Measurements from ENCODE around the gene SETMAR.
"Not testable (repeated sequence)": the region's sequence is repeated elsewhere in the genome, so short reads cannot be mapped to it uniquely, and the experiment has no call there.

SETMAR gene

DNA sequence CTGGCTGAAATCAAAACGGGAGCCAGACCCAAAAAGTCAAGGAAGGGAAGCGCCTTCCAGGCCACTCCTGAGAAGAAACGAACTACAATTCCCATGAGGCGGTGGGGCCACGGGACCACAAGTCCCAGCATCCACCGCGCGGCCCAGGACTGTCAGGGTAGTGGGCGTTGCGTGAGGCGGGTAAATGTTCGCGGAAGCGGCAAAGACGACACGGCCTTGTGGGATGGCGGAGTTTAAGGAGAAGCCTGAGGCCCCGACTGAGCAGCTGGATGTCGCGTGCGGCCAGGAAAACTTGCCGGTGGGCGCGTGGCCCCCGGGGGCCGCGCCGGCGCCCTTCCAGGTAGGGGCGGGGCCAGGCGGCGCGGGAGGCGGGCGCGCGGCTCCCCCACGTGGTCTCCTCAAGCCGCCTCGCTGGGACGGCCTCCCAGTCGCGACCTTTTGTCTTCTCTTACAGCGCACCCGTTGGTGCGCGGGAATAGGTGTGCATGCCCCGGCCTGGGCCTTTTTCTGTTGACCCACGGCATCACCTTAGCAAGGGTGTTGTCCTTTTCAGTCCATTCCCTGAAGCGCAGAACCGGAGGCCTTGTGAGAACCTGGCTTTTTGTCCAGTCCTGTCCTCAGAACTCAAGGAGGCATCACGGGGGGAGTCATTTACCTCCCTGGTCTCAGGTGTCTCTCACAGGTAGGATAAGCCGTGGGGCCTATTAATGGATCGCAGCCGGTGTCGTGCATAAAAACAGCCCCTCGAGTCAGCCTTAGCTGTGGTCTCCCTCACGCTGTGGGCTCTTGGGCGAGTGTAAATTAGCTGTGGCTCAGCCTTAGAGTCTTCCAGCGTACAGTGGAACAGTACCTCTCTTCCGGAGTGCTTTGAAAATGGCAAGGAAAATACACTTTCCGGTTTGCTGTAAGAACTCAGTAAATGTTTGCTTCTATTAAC lies at the start of gene SETMAR:
Gene SETMAR (plus strand): TSS at position 183 of the 937 bp plus-strand sequence. CDS start 2 bp downstream, at position 185.
- DNase-seq = peak; percentile 76

DNA sequence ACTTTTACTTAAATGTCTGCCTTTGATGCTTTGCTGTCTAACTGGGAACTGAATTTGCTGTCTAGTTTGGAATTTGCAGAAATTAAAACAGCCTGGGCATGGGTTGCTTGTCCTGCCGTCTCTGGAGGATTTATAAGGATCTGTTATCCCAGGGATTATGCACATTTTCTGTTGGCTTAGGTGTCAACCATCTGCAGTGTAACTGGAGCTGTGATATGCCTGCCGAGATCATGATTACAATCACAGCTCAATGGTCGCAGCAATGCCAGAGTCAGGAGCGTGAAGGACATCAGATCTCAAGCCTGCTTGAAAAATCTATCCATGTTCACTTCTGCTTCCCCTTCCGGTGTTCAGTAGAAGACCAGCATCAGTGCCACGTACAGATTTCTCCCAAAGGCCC lies 41.8 kb upstream of the SETMAR start:
- DNase-seq = peak; percentile 7

GRCh38 chr3:4264040-4264439 lies 39.1 kb upstream of the SETMAR start:
- no peak for DNase-seq

DNA sequence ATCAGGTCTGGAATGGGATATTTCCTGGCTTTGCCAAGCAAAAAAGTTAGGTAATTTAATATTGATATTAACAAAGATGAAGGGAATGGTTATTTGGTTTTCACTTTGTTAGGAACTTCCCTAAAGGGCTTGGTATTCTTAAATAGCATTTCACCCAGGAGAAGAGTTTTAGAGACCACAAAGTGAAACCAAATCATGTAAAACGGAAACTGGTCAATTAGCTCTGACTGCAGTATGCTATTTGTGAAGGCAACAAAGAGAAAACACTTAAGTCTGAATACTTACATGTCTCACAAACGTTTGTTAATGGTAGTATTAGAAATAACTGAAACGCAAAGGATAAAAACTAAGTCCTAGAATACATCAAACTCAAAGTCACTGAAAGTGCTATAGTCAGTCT lies 32.4 kb upstream of the SETMAR start:
- no peak for DNase-seq

DNA sequence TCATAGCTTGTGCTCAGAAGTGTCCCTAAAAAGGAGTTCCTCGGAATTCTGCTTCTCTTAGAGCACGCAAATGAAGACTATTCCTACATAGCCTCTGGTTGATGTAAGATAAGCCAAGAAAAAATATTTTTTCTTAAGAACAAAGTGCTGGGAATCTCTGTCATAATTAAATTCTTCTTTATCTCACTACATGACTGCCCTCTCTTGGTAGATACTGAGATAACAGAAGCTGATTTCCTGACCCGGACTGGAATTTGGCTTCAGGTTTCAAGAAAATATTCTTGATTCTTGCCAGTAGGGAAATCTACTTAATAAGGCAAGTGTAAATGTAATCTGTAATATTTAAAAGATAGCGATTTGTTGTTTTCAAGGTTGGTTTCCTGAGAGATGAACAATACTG lies 31.3 kb upstream of the SETMAR start:
- no peak for DNase-seq

GRCh38 chr3:4279516-4280105 lies 23.6 kb upstream of the SETMAR start:
- no peak for DNase-seq

- DNase-seq = no peak
Measured at GRCh38 chr3:4281991-4282390, 21.2 kb upstream of the SETMAR start.

GRCh38 chr3:4284865-4285264 lies 18.3 kb upstream of the SETMAR start:
- no peak for DNase-seq

GRCh38 chr3:4289044-4289443 lies 14.1 kb upstream of the SETMAR start:
- DNase-seq = no peak

GRCh38 chr3:4290272-4290893 lies 12.8 kb upstream of the SETMAR start:
- no peak for DNase-seq

DNA sequence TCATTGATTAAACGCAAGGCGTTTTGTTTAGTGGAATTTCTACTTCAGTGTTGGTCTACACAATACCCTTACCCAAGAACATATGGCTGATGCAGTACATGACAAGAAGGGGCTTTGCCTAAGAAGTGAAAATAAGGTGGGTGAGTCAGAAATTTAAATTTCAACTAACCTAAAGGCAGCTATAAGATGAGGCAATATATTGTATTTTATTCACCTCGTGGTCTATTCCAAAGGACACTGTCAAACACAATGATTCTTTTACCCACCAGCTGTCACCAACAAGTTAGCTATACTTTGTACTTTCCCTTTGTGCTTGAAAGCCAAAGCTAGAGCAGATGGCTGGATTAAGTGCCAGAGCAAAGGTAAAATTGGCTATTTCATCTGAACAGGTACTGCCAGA lies 10.9 kb upstream of the SETMAR start:
- DNase-seq = peak; percentile 26

GRCh38 chr3:4294616-4295327 lies 8.4 kb upstream of the SETMAR start:
- DNase-seq = no peak

GRCh38 chr3:4296454-4296853 lies 6.7 kb upstream of the SETMAR start:
- DNase-seq = not testable (repeated sequence)

GRCh38 chr3:4297486-4297885 lies 5.7 kb upstream of the SETMAR start:
- DNase-seq = no peak

DNA sequence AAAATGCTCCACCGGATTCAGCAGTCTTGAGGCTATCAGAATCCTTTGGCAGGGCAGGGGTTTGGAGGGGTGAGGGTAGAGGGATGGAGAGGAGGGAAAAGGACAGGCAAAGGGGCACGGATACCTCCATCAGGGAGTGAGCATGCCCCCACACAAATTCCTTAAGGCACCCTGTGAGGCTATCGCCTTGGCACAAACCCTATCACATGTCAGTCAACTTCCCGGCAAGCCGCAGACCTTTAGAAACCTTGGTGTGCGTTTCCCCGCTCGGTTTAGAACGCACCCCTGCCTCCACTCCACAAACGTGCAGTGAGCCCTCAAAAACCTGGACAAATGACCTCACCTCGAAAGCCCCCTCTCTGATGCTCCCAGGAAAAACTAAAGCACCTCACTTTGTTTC lies 422 bp upstream of the SETMAR start:
- DNase-seq = no peak

DNA sequence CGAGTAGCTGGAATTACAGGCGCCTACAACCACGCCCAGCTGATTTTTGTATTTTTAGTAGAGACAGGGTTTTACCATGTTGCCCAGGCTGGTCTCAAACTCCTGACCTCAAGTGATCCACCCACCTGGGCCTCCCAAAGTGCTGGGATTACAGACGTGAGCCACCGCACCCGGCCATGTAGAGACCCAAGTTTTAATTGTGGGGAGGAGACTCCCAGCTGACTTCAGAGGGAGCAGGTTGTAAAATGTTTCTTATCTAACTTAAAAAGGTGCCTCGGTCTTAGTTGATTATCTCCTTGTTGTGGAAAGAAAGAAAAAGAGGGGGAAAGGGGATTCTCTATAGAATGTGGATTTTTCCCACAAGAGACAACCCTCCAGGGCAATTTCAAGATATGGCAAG lies 2.0 kb downstream of the SETMAR start:
- DNase-seq = not testable (repeated sequence)

DNA sequence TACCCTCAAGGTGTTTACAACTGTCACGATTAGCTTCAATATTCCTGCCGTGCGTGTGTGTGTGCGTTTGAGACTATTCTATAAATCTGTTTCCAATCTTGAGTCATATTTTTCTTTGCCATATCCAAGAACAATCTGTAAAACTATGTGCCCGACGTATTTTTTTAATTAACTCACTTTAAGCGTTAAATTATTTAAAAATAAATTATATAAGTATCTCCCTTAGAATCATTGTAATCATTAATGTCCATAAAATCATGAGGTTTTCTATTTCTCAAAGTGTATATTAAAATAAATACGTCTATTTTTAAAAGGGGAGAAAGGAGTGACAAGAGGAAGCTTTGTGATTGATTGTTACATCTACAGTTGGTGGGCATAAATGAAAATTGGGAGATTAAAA lies 2.9 kb downstream of the SETMAR start:
- no peak for DNase-seq

- DNase-seq = no peak
Measured at GRCh38 chr3:4306860-4307259, 3.7 kb downstream of the SETMAR start.

DNA sequence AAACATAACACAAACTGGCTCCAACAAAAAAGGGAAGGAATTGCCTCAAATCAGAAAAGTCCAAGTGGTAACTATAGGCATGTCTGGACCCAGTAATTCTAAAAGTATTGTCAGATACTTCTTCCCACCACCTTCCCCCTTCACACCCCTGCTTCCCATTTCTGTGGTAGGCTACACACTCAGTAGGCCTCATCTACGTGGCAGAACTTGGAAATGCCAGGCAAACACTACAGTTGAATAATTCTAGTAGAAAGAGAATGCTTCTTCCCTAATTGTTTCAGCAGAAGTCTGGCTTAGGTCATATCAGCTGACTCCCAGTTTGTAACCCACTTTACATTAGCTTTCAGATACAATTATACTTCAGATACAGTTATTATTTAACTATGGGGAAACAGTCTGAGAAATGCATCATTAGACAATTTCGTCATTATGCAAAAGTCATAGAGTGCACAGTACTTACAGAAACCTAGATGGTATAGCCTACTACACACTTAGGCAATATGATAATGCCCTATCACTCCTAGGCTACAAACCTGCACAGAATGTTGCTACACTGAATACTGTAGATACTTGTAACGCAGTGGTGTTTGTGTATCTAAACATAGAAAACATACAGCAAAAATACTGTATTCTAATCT lies 6.4 kb downstream of the SETMAR start:
- no peak for DNase-seq

GRCh38 chr3:4310971-4311370 lies 7.8 kb downstream of the SETMAR start:
- DNase-seq = no peak

GRCh38 chr3:4311496-4311895 lies 8.3 kb downstream of the SETMAR start:
- DNase-seq = no peak

DNA sequence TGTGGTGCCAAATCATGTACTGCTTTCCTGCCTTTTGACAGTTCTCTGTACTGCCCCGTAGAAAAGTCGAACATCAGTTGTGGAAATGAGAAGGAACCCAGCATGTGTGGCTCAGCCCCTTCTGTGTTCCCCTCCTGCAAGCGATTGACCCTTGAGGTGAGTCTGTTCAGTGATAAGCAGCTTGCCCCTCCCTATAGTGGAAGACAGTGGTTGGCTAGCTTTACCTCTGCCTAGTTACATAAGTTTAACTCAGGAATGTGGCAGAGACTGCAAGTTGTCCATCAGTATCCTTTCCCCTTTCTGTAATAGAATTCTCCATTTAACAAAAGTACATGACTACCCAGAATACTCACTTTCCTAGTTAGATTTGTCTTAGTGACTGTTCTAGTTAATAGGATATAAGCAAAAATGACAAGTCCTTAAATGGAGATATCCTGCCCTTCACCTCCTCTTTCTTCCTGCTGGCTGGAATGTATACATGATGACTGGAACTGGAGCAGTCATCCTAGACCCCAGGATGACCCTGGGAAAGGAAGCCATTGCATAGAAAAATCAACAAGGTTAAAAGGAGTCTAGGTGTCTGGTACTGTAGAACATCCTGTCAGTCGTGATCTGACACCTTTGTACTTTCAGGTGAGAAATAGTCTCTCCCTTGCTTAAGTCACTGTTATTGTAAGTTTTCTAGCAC lies 10.6 kb downstream of the SETMAR start:
- no peak for DNase-seq
